ENCODE measurements around the gene TTLL9.

- TF ChIP-seq POLR2AphosphoS5 (IDR thresholded peaks at IDR 0.05) = no peak
- no peak for TF ChIP-seq CTCF (IDR thresholded peaks at IDR 0.05)
- no peak for TF ChIP-seq EP300 (IDR thresholded peaks at IDR 0.05)
- TF ChIP-seq POLR2A (IDR thresholded peaks at IDR 0.05) = no peak
Observed at GRCh38 chr20:31823360-31824124, 46.9 kb upstream of the TTLL9 start.

Measured in stomach (tissue), 4 donors.